BLaER1 (cell line): ENCODE measurements around the gene UBA5.
A peak's percentile ranks its signal among the peaks of the same experiment; 100 is the strongest.

Experiments used
- H3K27ac ChIP-seq: shearing (Covaris generic); formaldehyde crosslinking; 2 replicates; pipeline ENCODE4 v1.8.1; 2022
- H3K27me3 ChIP-seq: shearing (Covaris generic); formaldehyde crosslinking; 2 replicates; pipeline ENCODE4 v1.8.1; 2022
- H3K36me3 ChIP-seq: shearing (Covaris generic); formaldehyde crosslinking; 2 replicates; pipeline ENCODE4 v1.8.1; 2022
- H3K4me1 ChIP-seq: shearing (Covaris generic); formaldehyde crosslinking; 2 replicates; pipeline ENCODE4 v1.8.1; 2022
- H3K4me2 ChIP-seq: shearing (Covaris generic); formaldehyde crosslinking; 2 replicates; pipeline ENCODE4 v1.8.1; 2022
- H3K4me3 ChIP-seq: shearing (Covaris generic); formaldehyde crosslinking; 2 replicates; pipeline ENCODE4 v1.8.1; 2022
- H3K9ac ChIP-seq: shearing (Covaris generic); formaldehyde crosslinking; 2 replicates; pipeline ENCODE4 v1.8.1; 2022
- H3K9me3 ChIP-seq: shearing (Covaris generic); formaldehyde crosslinking; 2 replicates; pipeline ENCODE4 v1.8.1; 2022
- H4K20me1 ChIP-seq: shearing (Covaris generic); formaldehyde crosslinking; 2 replicates; pipeline ENCODE4 v1.8.1; 2022
- Cebpa-rat ChIP-seq: shearing (Covaris generic); IDR thresholded peaks from 2 replicates; pipeline ENCODE4 v1.8.1; 2022

UBA5 gene

DNA sequence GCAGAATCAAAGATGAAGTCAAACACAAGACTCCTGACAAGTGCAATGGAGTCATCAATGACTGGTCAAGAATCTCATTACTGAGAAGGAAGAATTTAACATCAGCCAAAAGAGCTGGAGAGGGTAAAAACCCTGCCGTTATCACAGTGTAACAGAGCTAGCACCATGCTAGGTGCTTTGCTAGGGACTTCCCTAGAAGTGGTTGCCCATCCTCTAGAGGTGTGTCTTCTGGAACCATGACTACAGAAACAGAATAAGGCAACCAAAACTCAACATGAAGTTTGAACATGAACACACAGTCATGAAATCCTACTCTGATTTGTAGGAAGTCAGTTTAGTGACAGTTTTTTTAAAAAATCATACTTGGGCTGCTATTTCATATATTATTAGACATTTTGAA is 10.0 kb upstream of the UBA5 start:
- Histone ChIP-seq H3K9ac (no peak overlapping the region), H3K4me2 (no peak overlapping the region), H3K9me3 (no peaks in the 10 kb centered on the region), H3K4me3 (no peak overlapping the region), H3K27me3 (no peaks in the 10 kb centered on the region), H3K27ac (no peak overlapping the region), H3K36me3 (no peaks in the 10 kb centered on the region), H4K20me1 (no peaks in the 10 kb centered on the region), H3K4me1 (no peaks in the 10 kb centered on the region)
- TF ChIP-seq Cebpa-rat, result no peak

DNA sequence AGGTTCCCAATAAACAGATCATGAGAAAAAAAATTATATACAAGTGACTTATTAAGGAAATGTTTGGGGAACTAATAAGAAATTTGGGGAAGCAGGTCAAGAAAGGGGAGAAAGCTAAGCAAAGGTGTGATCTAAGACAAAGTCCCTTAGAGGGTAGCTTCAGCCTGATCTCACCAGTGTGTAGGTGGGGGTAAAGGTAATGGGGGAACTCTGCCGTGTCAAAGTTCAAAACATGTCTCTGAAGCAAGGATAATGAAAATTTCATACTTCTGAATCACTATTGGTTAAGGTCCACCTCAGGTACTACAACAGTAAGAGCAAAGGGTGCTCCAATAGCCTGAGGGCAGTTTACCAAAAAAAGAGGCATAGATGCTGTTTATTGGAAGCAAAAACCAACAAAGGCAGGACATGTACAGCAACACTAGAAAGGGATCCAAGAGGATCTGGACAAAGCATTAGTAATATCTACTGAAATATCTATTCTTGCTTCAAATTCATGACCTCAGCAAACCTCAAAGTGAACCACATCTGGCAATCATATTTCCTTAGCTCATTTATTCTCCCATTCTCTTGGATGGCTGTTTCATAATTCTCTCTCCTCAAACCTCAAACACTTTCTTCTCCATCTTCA is 7.4 kb upstream of the UBA5 start:
- Histone ChIP-seq H3K9ac (no peak overlapping the region), H4K20me1 (no peaks in the 10 kb centered on the region), H3K27me3 (no peaks in the 10 kb centered on the region), H3K36me3 (no peaks in the 10 kb centered on the region), H3K27ac (no peak overlapping the region), H3K4me1 (peaks cover 1% of the 10 kb centered on the region; the same call in 1 of the 2 replicates), H3K4me2 (no peak overlapping the region), H3K4me3 (no peak overlapping the region), H3K9me3 (no peaks in the 10 kb centered on the region)
- TF ChIP-seq Cebpa-rat, result no peak

DNA sequence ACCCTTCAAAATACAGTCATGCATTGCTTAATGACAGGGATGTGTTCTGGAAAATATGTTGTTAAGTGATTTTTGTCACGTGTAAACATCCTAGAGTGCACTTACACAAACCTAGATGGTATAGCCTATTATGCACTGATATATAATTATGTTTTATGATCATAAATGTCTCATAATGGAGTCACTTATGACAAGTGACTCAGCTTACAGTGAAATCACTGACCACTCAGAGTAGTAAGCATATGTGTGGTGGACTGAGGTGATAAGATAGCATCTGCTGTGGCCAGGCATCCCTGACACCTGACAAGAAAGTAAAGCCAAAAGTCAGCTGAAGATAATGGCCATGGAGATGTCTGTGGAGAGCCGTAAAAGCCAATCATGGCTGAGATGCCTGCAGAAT is 5.9 kb upstream of the UBA5 start:
- Histone ChIP-seq H3K9me3 (no peaks in the 10 kb centered on the region), H3K36me3 (no peaks in the 10 kb centered on the region), H3K4me1 (peaks cover 16% of the 10 kb centered on the region), H4K20me1 (no peaks in the 10 kb centered on the region), H3K4me2 (no peak overlapping the region), H3K9ac (no peak overlapping the region), H3K27ac (no peak overlapping the region), H3K27me3 (no peaks in the 10 kb centered on the region), H3K4me3 (no peak overlapping the region)
- no peak for TF ChIP-seq Cebpa-rat

- Histone ChIP-seq H3K9me3 (no peaks in the 10 kb centered on the region), H3K27ac (no peak overlapping the region), H3K36me3 (no peaks in the 10 kb centered on the region), H3K4me3 (no peak overlapping the region), H3K4me1 (peaks cover 16% of the 10 kb centered on the region), H3K27me3 (no peaks in the 10 kb centered on the region), H4K20me1 (no peaks in the 10 kb centered on the region), H3K4me2 (no peak overlapping the region), H3K9ac (no peak overlapping the region)
- TF ChIP-seq Cebpa-rat, result no peak
These were observed 5.4 kb upstream of the UBA5 start for GRCh38 chr3:132654721-132655120.

DNA sequence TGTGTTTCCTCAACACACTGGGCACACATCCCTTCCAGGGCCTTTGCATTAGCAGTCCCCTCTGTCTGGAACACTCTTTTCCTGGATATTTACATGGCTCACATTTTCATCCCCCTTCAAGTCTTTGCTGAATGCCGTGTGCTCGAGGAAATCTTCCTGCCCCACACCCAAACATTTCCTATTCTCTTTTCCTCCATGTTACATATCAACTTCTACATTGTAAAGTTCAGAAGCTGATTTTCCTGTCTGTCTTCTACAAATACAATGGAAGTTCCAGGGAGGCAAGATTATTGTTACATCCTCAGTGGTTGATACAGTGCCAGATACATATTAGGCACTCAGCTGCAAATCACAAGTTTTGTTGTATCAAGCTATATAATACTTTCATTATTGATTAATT is 4.7 kb upstream of the UBA5 start:
- no peak overlapping the region for H3K4me2 ChIP-seq
- no peak overlapping the region for H3K4me3 ChIP-seq
- no peak overlapping the region for H3K9ac ChIP-seq
- no peak overlapping the region for H3K27ac ChIP-seq
- H3K9me3 ChIP-seq, result no peaks in the 10 kb centered on the region
- H4K20me1 ChIP-seq, result no peaks in the 10 kb centered on the region
- peaks cover 16% of the 10 kb centered on the region for H3K4me1 ChIP-seq
- no peak for TF ChIP-seq Cebpa-rat
- H3K36me3 ChIP-seq, result no peaks in the 10 kb centered on the region
- no peaks in the 10 kb centered on the region for H3K27me3 ChIP-seq

DNA sequence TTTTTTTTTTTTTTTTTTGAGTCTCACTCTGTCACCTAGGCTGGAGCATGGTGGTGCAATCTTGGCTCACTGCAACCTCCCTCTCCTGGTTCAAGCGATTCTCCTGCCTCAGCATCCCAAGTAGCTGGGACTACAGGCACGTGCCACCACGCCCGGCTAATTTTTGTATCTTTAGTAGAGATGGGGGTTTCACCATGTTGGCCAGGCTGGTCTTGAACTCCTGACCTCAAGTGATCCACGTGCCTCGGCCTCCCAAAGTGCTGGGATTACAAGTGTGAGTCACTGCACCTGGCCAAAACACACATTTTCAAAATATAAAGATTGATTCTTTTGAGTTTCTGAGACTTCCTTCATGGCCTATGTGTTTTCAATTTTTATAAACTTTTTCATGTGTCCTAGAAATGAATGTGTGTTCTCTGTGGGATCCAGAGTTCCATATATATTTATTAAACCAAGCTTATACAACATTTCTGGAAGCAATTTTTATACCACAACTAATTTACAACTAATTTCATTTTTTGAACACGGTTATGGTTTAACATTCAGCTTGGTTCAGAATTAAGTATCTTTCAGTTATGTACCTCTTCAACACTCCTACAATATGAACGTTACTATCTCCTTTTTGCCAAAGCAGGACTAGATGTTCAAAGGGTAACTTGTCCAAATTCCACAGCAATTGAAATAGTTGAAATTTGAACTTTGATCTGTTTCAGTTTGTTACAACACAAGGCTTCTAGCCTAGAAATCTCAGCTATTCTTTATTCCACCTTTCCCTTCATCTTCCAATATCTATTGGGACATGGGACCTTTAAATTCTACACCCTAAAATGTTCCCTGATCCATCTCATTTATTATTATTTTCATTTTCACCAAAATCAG is 2.0 kb upstream of the UBA5 start:
- no peaks in the 10 kb centered on the region for H3K27me3 ChIP-seq
- H3K9me3 ChIP-seq, result no peaks in the 10 kb centered on the region
- no peak overlapping the region for H3K9ac ChIP-seq
- no peak overlapping the region for H3K27ac ChIP-seq
- H4K20me1 ChIP-seq, result peaks cover 11% of the 10 kb centered on the region; the same call in 1 of the 2 replicates
- no peak overlapping the region; the same call in 1 of the 2 replicates for H3K4me3 ChIP-seq
- H3K4me2 ChIP-seq, result peak overlapping the region; percentile 86
- no peak for TF ChIP-seq Cebpa-rat
- H3K4me1 ChIP-seq, result peaks cover 38% of the 10 kb centered on the region
- peaks cover 4% of the 10 kb centered on the region; the same call in 1 of the 2 replicates for H3K36me3 ChIP-seq

GRCh38 chr3:132659000-132659364 is 1.1 kb upstream of the UBA5 start:
- Histone ChIP-seq H3K4me3 (peak overlapping the region; percentile 93), H4K20me1 (peaks cover 17% of the 10 kb centered on the region; the same call in 1 of the 2 replicates), H3K4me1 (peaks cover 41% of the 10 kb centered on the region), H3K27ac (no peak overlapping the region), H3K9ac (peak overlapping the region; percentile 89), H3K4me2 (peak overlapping the region; percentile 86), H3K36me3 (peaks cover 6% of the 10 kb centered on the region; the same call in 1 of the 2 replicates), H3K27me3 (no peaks in the 10 kb centered on the region), H3K9me3 (no peaks in the 10 kb centered on the region)
- no peak for TF ChIP-seq Cebpa-rat

- TF ChIP-seq Cebpa-rat, result no peak
These were observed 621 bp upstream of the UBA5 start, which contains the start of gene ACAD11 for GRCh38 chr3:132659365-132660051. ACAD11 (minus strand) TSS chr3:132659809; CDS start chr3:132659751, 58 bp downstream.

DNA sequence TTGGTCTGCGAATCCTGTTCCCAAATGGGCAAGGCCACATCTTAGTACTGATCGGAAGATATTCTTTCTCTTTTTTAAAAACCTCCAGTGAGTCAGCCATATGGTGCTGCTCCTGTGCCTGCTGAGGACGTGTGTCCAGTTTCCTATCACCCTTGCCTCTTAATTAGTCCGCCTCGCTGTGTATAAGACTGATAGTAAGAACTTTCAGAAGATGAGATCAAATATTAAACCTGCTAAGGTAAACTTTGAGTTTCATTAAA is 612 bp downstream of the UBA5 start:
- Histone ChIP-seq H4K20me1 (peaks cover 31% of the 10 kb centered on the region; the same call in 1 of the 2 replicates), H3K9ac (peak overlapping the region; percentile 89), H3K27ac (peak overlapping the region; percentile 90), H3K27me3 (no peaks in the 10 kb centered on the region), H3K4me3 (peak overlapping the region; percentile 93), H3K9me3 (no peaks in the 10 kb centered on the region), H3K4me2 (peak overlapping the region; percentile 86), H3K36me3 (peaks cover 6% of the 10 kb centered on the region; the same call in 1 of the 2 replicates), H3K4me1 (peaks cover 41% of the 10 kb centered on the region)
- no peak for TF ChIP-seq Cebpa-rat

More at GRCh38 chr3:132659365-132660051, 621 bp upstream of the UBA5 start, which contains the start of gene ACAD11:
- Histone ChIP-seq H3K27me3 (no peaks in the 10 kb centered on the region), H3K27ac (peak within 1 kb of the TSS; percentile 90), H3K4me2 (peak within 1 kb of the TSS; percentile 86), H3K4me1 (peaks cover 41% of the 10 kb centered on the region), H3K36me3 (peaks cover 6% of the 10 kb centered on the region; the same call in 1 of the 2 replicates), H3K9ac (peak within 1 kb of the TSS; percentile 89), H3K4me3 (peak within 1 kb of the TSS; percentile 93), H4K20me1 (peaks cover 19% of the 10 kb centered on the region; the same call in 1 of the 2 replicates), H3K9me3 (no peaks in the 10 kb centered on the region)
